ENCODE data around the gene ST6GALNAC3.

Gene ST6GALNAC3

GRCh38 chr1:76256289-76257223 lies 182.0 kb downstream of the ST6GALNAC3 start:
- DNase-seq: no peak

DNA sequence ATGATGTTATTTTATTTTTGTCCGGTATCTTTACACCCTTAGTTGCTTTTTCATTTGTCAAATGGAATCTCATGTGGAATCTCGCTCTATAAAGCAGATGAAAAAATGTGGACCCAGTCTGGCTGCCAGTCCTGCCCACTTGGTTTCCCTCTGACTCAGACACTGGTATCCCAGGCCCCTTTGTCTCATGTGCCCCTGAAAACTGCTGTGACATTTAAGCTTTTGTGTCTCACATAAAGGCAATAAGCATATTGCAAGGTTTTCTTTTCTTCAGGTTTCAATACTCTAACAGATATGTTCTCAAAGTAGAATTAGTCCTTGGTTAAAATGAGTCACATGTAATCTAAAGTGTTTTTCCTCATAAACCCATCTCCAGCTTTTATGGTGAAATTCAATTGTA lies 183.3 kb downstream of the ST6GALNAC3 start:
- DNase-seq: no peak

GRCh38 chr1:76259270-76259669 lies 184.7 kb downstream of the ST6GALNAC3 start:
- no peak for DNase-seq

- DNase-seq: no peak
Measured at GRCh38 chr1:76260279-76260678, 185.7 kb downstream of the ST6GALNAC3 start.

- no peak for DNase-seq
Measured at GRCh38 chr1:76262601-76263000, 188.1 kb downstream of the ST6GALNAC3 start.

DNA sequence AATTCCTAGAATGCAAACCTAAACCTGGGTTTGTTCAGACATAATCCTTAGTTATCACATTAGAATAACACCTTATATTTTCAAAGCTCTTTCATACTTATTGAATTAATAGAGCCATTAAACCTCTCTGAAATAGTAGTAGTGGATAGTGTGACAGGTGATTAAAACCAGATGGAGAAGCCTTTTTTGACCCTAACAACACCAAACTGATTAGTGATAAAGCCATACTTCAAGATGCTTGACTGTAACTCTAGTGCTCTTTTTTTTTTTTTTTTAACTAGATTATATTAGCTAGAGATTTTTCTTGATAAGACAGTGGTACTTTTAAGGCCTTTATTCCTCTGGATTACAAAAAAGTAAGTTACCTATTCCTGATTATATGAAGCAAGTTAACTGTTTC lies 190.1 kb downstream of the ST6GALNAC3 start:
- DNase-seq: no peak

DNA sequence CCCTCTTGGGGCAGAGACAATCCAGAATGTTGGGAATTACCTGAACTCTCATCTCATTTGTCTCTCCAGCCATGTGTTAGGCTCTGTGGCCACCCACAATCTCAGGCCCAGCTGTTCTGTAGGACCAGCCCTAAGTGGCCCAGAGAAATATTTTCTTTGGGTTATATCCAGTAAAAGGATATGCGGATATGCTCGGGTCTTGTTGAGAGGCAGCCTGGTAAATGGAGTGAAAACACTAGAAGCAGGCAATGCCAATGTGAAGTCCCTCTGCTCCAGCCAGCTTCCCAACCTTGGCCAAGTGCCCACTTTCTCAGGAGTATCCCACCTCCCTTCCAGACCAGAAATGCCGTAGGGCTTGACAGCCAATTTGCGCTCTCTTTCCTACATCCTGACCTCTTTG lies 192.2 kb downstream of the ST6GALNAC3 start:
- no peak for DNase-seq

DNA sequence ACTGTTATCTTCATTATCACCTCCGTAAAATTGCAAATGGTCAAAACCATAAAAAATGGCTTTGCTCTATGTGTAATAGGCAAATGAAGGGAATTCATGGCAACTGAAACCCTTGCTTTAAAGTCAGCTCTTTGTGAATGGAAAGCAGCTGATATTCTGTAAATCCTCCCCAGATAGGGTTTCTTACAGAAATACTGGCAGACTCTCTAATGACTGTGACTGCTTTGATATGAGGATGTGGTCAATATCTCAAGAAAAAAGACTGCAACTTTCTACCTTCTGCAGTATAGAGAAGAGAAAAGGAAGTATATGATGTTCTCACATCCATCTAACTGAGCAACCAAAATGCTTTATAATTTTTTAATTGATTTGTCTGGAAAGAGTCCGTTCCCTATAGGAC lies 193.1 kb downstream of the ST6GALNAC3 start:
- DNase-seq: no peak

DNA sequence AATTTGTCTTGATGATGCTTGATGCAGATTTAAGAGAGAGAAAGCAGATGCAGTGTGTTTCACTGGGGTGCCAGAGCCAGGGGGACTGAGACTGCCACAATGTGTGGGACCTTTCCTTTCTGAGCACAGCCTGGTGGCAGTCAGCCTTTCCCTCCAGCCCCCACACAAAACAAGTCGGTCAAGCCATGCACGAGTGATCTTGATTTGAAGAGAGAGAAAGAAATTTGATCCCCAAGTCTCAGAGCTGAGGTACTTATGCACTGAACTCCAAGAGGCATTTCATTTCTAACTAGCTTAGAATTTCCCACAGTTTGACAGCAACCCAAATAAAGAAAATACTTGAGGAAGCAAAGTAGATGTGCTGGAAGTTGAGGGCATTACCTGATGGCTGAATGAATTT lies 193.8 kb downstream of the ST6GALNAC3 start:
- DNase-seq: no peak

GRCh38 chr1:76269155-76269554 lies 194.6 kb downstream of the ST6GALNAC3 start:
- no peak for DNase-seq

GRCh38 chr1:76274302-76274701 lies 199.8 kb downstream of the ST6GALNAC3 start:
- DNase-seq: no peak

GRCh38 chr1:76274718-76275117 lies 200.2 kb downstream of the ST6GALNAC3 start:
- DNase-seq: no peak

DNA sequence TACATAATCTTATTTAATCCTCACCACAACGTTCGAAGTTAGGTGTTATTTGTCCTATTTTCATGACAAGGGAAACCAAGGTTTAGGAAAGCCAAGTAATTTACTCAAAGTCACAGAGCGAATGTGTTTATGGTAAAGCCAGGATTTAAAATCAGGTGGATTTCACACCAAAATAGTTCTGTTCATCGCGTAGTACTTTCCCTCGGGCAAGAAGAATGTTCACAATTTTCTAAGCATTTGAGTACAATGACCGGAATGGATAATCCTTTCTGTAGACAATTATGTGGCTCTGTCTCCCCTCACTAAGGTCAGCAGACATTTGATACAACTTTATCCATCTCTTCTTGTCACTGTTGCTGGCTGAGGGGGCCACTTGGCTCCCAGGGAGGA lies 204.2 kb downstream of the ST6GALNAC3 start:
- DNase-seq: no peak

- no peak for DNase-seq
Measured at GRCh38 chr1:76279101-76279748, 204.7 kb downstream of the ST6GALNAC3 start.

DNA sequence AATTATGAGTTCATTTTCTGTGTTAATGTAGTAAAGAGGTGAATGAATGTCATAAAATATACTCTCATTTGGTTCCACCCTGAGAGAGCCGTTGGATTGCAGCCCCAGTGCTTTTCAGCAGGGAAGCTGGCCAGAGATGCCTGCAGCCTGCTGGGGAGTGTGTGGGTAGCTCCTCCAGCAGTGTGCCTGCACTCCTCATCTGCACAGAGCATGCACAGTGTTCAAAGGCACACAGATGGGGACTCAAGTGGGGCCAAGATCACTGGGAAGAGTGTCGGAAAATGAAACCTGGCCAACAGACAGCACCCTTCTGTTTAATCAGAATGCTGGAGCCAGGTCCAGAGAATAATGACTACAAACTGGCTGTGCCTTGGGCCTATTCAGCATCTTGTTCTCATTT lies 206.8 kb downstream of the ST6GALNAC3 start:
- no peak for DNase-seq

- DNase-seq: no peak
Measured at GRCh38 chr1:76284842-76285241, 210.3 kb downstream of the ST6GALNAC3 start.

DNA sequence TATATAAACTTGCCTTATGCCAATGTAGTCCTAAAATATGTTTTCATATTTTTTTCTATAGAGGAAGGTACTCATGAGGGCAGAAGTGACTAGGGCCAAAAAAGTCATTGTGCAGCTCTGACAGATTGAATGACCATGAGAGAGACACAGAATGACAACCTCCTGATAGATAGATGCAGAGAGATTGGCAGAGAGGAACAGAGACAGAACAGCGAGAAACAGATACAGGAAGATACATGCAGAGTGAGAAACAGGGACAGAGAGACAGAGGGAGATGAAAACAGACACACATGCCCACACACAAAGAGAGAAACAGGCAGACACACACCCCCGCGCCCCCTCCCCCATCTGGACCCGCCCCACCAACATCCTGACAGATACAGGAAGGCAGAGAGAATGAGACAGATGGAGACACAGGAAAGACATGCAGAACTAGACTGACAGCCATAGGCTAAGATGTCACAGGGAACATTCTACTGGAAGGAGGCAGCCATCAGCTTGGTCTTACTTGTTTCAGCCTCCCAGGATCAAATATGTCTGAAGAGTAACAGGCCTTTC lies 211.1 kb downstream of the ST6GALNAC3 start:
- DNase-seq: no peak

GRCh38 chr1:76287917-76288316 lies 213.4 kb downstream of the ST6GALNAC3 start:
- no peak for DNase-seq

GRCh38 chr1:76288758-76289483 lies 214.4 kb downstream of the ST6GALNAC3 start:
- DNase-seq: no peak

- no peak for DNase-seq
Measured at GRCh38 chr1:76289692-76290091, 215.1 kb downstream of the ST6GALNAC3 start.

GRCh38 chr1:76290271-76290670 lies 215.7 kb downstream of the ST6GALNAC3 start:
- no peak for DNase-seq

DNA sequence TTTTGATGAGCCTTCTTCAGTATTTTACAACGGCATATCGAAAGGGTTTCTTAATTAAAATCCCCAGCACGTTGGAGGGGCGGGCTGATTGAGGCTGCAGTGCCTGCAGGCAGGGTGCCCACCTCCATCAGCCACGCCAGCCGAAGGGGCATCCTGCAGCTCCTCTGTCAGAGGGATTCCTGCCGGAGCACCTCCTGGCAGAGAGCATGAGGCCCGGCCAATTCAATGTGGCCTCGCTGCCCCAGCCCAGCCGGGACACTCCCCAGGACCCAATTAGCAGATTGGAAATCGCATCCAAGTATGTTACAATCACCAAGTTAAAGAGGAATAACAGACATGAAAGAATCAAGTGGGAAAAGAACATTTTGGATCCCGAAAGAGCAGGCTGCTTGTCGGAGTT lies 216.6 kb downstream of the ST6GALNAC3 start:
- DNase-seq: no peak

DNA sequence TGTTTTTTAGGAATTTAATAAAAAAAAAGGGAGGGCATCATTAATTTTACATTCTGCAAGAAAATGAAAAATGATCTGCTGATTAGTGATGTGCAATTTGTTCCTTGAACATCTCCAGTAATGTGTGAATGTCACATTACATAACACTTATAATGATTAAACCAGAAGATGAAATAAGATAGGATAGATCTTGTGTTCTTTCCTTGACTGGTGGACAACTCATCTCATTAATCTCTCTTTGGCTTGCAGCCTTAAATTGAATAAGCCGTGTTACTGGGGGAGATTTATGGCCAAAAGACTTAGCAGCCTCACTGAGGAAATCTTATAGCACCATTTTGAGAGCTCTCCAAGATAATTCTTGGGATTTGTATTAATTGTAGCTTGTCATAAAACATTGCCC lies 217.2 kb downstream of the ST6GALNAC3 start:
- no peak for DNase-seq

All from NCI-H2107 (cell line).